Measurements from ENCODE around the gene KRT2. TPM values are rescaled to one million over a fixed set of nuclear protein-coding genes. Genes with fewer than 3 reads are reported as not detected.

The KRT2 gene
- total and polyA plus RNA-seq, 7 donors, result 0.38 TPM; not detected in 6

DNA sequence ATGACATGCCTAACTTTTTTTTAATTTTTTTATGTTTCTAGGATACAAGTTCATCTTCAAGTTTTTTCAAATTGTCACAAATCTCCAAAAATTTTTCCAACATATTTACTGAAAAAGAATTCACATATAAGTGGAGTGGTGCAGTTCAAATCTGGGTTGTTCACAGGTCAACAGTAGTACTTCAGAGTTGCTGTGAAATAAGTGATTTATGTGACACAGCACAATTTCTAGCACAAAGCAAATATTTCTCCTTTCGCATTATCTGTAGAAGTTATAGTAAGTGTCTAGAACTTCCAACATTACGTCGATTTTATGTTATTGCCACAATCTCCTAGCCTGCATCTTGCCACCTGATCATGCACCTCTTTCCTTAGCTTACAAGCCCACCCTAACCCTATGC is 9.7 kb upstream of the KRT2 start:
- peaks cover 0 to 9% (median 8%) of the 10 kb centered on the region in 3 donors for H3K27me3 ChIP-seq
- DNase-seq, result no peak
- intact Hi-C loops (cut with DNase I), result no loop called here
- H3K27ac ChIP-seq, result no peak overlapping the region
- H3K4me1 ChIP-seq, result no peaks in the 10 kb centered on the region
- H3K9me3 ChIP-seq, result no peaks in the 10 kb centered on the region
- WGBS, 2 donors, result 92 to 95% methylated on average over 3 of the region's 3 CpGs
- no peaks in the 10 kb centered on the region for H3K36me3 ChIP-seq
- TF ChIP-seq, protein P1, sequence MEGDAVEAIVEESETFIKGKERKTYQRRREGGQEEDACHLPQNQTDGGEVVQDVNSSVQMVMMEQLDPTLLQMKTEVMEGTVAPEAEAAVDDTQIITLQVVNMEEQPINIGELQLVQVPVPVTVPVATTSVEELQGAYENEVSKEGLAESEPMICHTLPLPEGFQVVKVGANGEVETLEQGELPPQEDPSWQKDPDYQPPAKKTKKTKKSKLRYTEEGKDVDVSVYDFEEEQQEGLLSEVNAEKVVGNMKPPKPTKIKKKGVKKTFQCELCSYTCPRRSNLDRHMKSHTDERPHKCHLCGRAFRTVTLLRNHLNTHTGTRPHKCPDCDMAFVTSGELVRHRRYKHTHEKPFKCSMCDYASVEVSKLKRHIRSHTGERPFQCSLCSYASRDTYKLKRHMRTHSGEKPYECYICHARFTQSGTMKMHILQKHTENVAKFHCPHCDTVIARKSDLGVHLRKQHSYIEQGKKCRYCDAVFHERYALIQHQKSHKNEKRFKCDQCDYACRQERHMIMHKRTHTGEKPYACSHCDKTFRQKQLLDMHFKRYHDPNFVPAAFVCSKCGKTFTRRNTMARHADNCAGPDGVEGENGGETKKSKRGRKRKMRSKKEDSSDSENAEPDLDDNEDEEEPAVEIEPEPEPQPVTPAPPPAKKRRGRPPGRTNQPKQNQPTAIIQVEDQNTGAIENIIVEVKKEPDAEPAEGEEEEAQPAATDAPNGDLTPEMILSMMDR (IDR thresholded peaks at IDR 0.05), result no peak
- TF ChIP-seq POLR2A (IDR thresholded peaks at IDR 0.05), result no peak
- TF ChIP-seq EP300 (IDR thresholded peaks at IDR 0.05), result no peak
- TF ChIP-seq POLR2AphosphoS5 (IDR thresholded peaks at IDR 0.05), result no peak
- no peak overlapping the region for H3K4me3 ChIP-seq

DNA sequence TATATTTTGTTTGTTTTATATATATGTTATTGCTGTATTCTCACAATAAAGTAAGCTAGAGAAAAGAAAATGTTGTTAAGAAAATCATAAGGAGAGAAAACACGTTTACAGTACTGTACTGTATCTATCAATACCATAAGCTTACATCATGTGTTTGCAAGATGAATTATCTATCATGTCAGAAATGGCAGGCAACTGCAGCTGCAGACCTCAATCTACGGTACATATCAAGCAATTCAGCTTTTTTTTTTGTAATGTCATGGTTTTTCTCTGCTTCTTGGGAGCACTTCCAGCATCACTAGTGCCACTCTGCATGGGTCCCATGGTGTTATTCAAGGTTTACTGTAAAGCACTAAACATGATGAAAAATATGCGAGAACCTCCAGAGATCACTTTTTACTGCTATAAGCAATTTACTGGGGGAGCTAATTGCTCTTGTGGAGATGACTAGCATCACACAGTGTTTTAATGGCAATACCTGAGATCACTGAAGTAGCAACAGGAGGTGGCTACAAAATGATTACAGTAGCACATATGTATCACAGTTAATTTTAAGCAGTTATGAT is 9.0 kb upstream of the KRT2 start:
- no peaks in the 10 kb centered on the region for H3K4me1 ChIP-seq
- 69 to 84% methylated on average over 3 of the region's 3 CpGs for WGBS, 2 donors
- no peak for DNase-seq

DNA sequence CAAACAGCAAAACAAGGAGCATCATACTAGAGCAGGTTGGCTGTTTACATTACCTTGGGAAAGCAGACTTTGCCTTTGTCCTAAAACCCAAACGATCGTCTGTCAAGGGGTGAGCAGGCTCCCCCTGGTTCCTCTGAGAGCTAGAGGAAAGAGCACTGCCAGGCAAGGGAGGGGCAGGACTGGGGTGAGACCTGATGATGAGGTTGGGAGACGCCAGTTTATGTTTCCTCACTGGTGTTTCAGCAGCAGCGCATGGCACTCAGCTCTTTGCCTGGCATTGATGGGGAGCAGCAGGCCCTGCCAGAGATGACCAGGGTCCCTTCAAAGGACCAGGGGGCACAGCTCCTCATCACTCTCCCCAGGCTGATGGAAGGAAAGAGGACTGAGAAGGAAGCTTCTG is 7.9 kb upstream of the KRT2 start:
- Histone ChIP-seq H3K9me3 (no peaks in the 10 kb centered on the region), H3K4me3 (no peak overlapping the region), H3K27ac (no peak overlapping the region), H3K4me1 (no peaks in the 10 kb centered on the region), H3K36me3 (no peaks in the 10 kb centered on the region), H3K27me3 (peaks cover 0 to 8% (median 0%) of the 10 kb centered on the region in 3 donors)
- TF ChIP-seq EP300 (IDR thresholded peaks at IDR 0.05) (no peak), POLR2A (IDR thresholded peaks at IDR 0.05) (no peak), POLR2AphosphoS5 (IDR thresholded peaks at IDR 0.05) (no peak)
- TF ChIP-seq, protein P1 (IDR thresholded peaks at IDR 0.05), result no peak
- WGBS, 2 donors, result 65 to 80% methylated on average over 4 of the region's 4 CpGs
- DNase-seq, result no peak
- intact Hi-C loops (cut with DNase I), result no loop called here

More for the DNA sequence above, 9.0 kb upstream of the KRT2 start:
- TF ChIP-seq, protein P1 (IDR thresholded peaks at IDR 0.05), result no peak
- no peak for TF ChIP-seq EP300 (IDR thresholded peaks at IDR 0.05)
- no peak for TF ChIP-seq POLR2AphosphoS5 (IDR thresholded peaks at IDR 0.05)
- TF ChIP-seq POLR2A (IDR thresholded peaks at IDR 0.05), result no peak
- H3K9me3 ChIP-seq, result no peaks in the 10 kb centered on the region
- no peak overlapping the region for H3K27ac ChIP-seq
- H3K36me3 ChIP-seq, result no peaks in the 10 kb centered on the region
- peaks cover 0 to 8% (median 5%) of the 10 kb centered on the region in 3 donors for H3K27me3 ChIP-seq
- intact Hi-C loops (cut with DNase I), result no loop called here
- no peak overlapping the region for H3K4me3 ChIP-seq

DNA sequence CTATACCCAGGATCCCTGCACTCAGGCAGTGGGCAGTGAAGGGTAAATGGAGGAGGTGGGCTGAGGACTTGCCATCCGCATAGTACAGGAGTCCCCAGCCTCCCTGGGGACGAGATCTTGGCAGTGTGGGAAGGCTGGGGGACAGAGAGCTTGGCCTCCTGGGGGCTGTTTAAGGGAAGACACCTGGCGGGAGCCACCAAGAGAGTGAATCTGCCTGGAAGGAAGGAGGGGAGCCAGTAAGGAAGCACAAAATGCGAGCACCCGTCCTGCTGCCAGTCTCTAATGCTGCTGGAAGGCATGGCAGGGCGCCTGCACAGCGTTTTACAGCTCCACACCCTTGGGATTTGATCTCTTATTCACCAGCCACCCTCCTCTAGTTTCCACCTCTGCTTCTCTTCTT is 7.4 kb upstream of the KRT2 start:
- WGBS, 2 donors, result 58 to 66% methylated on average over 7 of the region's 7 CpGs
- Histone ChIP-seq H3K4me3 (no peak overlapping the region), H3K36me3 (no peaks in the 10 kb centered on the region), H3K4me1 (no peaks in the 10 kb centered on the region), H3K27ac (no peak overlapping the region), H3K27me3 (peaks cover 0 to 8% (median 0%) of the 10 kb centered on the region in 3 donors), H3K9me3 (no peaks in the 10 kb centered on the region)
- TF ChIP-seq EP300 (IDR thresholded peaks at IDR 0.05) (no peak), POLR2AphosphoS5 (IDR thresholded peaks at IDR 0.05) (no peak), POLR2A (IDR thresholded peaks at IDR 0.05) (no peak)
- TF ChIP-seq, protein P1 (IDR thresholded peaks at IDR 0.05), result no peak
- DNase-seq, result no peak
- intact Hi-C loops (cut with DNase I), result no loop called here

DNA sequence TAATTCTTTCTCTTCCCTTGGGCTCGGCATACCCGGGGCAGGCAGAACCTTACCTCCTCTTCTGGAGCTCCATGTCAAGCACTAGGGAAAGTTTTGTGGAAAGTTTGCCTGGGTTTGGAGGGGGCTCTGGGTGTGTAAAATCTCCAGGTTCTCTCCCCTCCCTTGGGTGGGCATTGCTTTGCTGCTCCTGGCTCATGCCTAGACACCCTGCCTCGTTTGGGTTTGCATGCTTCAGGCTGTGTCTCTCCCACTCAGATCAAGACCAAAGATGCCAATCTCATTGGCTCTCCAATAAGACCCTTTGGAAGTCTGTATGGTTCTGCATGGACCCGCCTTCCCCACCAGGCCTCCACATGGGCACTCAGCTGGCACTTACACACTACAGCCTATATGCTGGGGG is 6.2 kb upstream of the KRT2 start:
- Histone ChIP-seq H3K36me3 (no peaks in the 10 kb centered on the region), H3K4me3 (no peak overlapping the region), H3K27me3 (peaks cover 0 to 1% (median 0%) of the 10 kb centered on the region in 3 donors), H3K4me1 (no peaks in the 10 kb centered on the region), H3K27ac (no peak overlapping the region), H3K9me3 (no peaks in the 10 kb centered on the region)
- intact Hi-C loops (cut with DNase I), result no loop called here
- TF ChIP-seq POLR2AphosphoS5 (IDR thresholded peaks at IDR 0.05) (no peak), EP300 (IDR thresholded peaks at IDR 0.05) (no peak), POLR2A (IDR thresholded peaks at IDR 0.05) (no peak)
- TF ChIP-seq, protein P1 (IDR thresholded peaks at IDR 0.05), result no peak
- DNase-seq, result no peak
- 69 to 82% methylated on average over 4 of the region's 4 CpGs for WGBS, 2 donors
